ENCODE data around the gene HLA-DOA. TPM values are rescaled to one million over a fixed set of nuclear protein-coding genes. Genes with fewer than 3 reads are reported as not detected.

Gene HLA-DOA
- total and polyA plus RNA-seq, 10 of the 15 experiments (the other 5 are each of a cell fraction or from before 2014, with no cell fraction given): 8.8 to 108 (median 58.3) TPM

DNA sequence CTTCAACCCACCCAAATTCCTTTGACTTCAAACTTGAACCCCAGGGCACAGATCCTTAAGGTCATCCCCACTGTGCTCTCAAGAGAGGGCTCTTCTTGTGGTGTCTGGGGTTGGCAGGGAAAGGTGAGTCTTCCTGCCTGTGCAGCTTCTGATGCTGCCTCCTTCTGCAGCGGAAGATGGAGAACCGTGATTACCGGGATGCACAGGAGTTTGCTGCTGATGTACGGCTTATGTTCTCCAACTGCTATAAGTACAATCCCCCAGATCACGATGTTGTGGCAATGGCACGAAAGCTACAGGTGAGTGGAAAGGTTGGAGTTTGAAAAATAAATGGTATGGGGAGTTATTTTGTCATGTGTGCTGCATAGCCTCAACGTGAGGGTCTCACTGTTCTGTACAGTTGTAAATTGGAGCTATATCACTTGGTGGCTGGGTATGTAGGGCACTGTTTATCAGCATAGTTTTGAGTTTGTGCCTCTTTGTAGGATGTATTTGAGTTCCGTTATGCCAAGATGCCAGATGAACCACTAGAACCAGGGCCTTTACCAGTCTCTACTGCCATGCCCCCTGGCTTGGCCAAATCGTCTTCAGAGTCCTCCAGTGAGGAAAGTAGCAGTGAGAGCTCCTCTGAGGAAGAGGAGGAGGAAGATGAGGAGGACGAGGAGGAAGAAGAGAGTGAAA lies 32.0 kb downstream of the HLA-DOA start:
- ATAC-seq: no peak
- Histone ChIP-seq H3K36me3 (ENCODE audit: control insufficient read depth in 2 of 2, insufficient read depth in 2 of 2, low read length in 1 of 2) (peaks cover 59 to 67% of the 10 kb centered on the region in 2 experiments), H3K27ac (ENCODE audit: control insufficient read depth, insufficient read depth) (no peak overlapping the region), H3K4me1 (ENCODE audit: control insufficient read depth, insufficient read depth, low read length) (no peaks in the 10 kb centered on the region; the same call in 1 of the 2 replicates), H3K4me3 (peak overlapping the region; percentile 93; the same call in 1 of the 2 replicates), H4K20me1 (ENCODE audit: control insufficient read depth, insufficient read depth) (peaks cover 44% of the 10 kb centered on the region), H3K79me2 (ENCODE audit: control insufficient read depth, insufficient read depth, low read length) (peaks cover 62% of the 10 kb centered on the region), H2AFZ (ENCODE audit: control insufficient read depth, low read depth, low read length) (no peak overlapping the region), H3K9ac (ENCODE audit: control insufficient read depth, insufficient read depth, low read length) (no peak overlapping the region), H3K9me3 (replicated peaks; ENCODE audit: control insufficient read depth, insufficient read depth, low read length) (no peaks in the 10 kb centered on the region), H3K27me3 (replicated peaks in 1 of 2; ENCODE audit: control insufficient read depth in 2 of 2, insufficient read depth in 2 of 2, low read length in 1 of 2) (no peaks in the 10 kb centered on the region), H3K4me2 (ENCODE audit: control insufficient read depth, insufficient read depth) (peak overlapping the region; percentile 18; the same call in 1 of the 2 replicates)
- SMC1A ChIA-PET (ENCODE audit: uncharacterized antibody, unreplicated experiment): interaction anchor here (0.8 to 17.2 kb wide), 10 partner anchors 12 to 109 kb away, joined by 3 to 347 read pairs (median 4); partner anchors contain the start of gene HLA-DMA
- in situ Hi-C loops (cut with MboI) (no loop called here), intact Hi-C loops (cut with micrococcal nuclease; ENCODE audit: unreplicated experiment) (no loop called here)
- DNase-seq (ENCODE audit: low read depth, low spot score): no peak
- no peak for FAIRE-seq
- CTCF ChIA-PET: interaction anchor here (0.9 to 13.8 kb wide), 9 partner anchors 9 to 149 kb away, joined by 3 to 162 read pairs (median 3); partner anchors contain the start of gene HLA-DMA
- RAD21 ChIA-PET (ENCODE audit: unreplicated experiment): no interaction called here
- POLR2A ChIA-PET: interaction anchor here (0.6 to 16.6 kb wide), 4 partner anchors 11 to 24 kb away, joined by 3 to 486 read pairs (median 6); partner anchors contain the start of gene HLA-DMA
- 81% methylated on average over 10 of the region's 10 CpGs for WGBS (ENCODE audit: insufficient coverage, insufficient replicate concordance, low lambda C conversion rate, missing lambda C conversion rate)
- BruUV-seq (replicated peaks): no TSS peak
- TF ChIP-seq BMI1 (IDR thresholded peaks at IDR 0.05; ENCODE audit: borderline replicate concordance) (no peak), POLR2AphosphoS2 (IDR thresholded peaks at IDR 0.05; ENCODE audit: low read depth, low read length) (0 out of 2 replicates have a peak, but pooled peaks have one; percentile 1), POLR2AphosphoS5 (IDR thresholded peaks at IDR 0.05; ENCODE audit: low read length) (peak; percentile 14), MTA2 (IDR thresholded peaks at IDR 0.05; ENCODE audit: low read depth) (no peak), BACH1 (IDR thresholded peaks at IDR 0.05; ENCODE audit: borderline replicate concordance) (peak; percentile 14; the same call in 1 of the 2 replicates), GABPA (IDR thresholded peaks at IDR 0.05; ENCODE audit: low read depth) (no peak), RELA (IDR thresholded peaks at IDR 0.05; ENCODE audit: borderline replicate concordance, partially characterized antibody) (no peak), TCF12 (IDR thresholded peaks at IDR 0.05; ENCODE audit: low read depth, low read length) (no peak), BCL11A (IDR thresholded peaks at IDR 0.05; ENCODE audit: low read depth, low read length) (no peak), BHLHE40 (IDR thresholded peaks at IDR 0.05; ENCODE audit: borderline replicate concordance in 1 of 2, low read depth in 2 of 2, low read length in 1 of 2) (no peak)
- TF ChIP-seq, protein P1, sequence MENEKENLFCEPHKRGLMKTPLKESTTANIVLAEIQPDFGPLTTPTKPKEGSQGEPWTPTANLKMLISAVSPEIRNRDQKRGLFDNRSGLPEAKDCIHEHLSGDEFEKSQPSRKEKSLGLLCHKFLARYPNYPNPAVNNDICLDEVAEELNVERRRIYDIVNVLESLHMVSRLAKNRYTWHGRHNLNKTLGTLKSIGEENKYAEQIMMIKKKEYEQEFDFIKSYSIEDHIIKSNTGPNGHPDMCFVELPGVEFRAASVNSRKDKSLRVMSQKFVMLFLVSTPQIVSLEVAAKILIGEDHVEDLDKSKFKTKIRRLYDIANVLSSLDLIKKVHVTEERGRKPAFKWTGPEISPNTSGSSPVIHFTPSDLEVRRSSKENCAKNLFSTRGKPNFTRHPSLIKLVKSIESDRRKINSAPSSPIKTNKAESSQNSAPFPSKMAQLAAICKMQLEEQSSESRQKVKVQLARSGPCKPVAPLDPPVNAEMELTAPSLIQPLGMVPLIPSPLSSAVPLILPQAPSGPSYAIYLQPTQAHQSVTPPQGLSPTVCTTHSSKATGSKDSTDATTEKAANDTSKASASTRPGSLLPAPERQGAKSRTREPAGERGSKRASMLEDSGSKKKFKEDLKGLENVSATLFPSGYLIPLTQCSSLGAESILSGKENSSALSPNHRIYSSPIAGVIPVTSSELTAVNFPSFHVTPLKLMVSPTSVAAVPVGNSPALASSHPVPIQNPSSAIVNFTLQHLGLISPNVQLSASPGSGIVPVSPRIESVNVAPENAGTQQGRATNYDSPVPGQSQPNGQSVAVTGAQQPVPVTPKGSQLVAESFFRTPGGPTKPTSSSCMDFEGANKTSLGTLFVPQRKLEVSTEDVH (IDR thresholded peaks at IDR 0.05; ENCODE audit: low read depth, partially characterized antibody): no peak
- TF ChIP-seq, protein P2, sequence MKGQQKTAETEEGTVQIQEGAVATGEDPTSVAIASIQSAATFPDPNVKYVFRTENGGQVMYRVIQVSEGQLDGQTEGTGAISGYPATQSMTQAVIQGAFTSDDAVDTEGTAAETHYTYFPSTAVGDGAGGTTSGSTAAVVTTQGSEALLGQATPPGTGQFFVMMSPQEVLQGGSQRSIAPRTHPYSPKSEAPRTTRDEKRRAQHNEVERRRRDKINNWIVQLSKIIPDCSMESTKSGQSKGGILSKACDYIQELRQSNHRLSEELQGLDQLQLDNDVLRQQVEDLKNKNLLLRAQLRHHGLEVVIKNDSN (IDR thresholded peaks at IDR 0.05; ENCODE audit: borderline replicate concordance, extremely low read length, insufficient read depth, low read depth, low read length): no peak
- TF ChIP-seq, protein P3, sequence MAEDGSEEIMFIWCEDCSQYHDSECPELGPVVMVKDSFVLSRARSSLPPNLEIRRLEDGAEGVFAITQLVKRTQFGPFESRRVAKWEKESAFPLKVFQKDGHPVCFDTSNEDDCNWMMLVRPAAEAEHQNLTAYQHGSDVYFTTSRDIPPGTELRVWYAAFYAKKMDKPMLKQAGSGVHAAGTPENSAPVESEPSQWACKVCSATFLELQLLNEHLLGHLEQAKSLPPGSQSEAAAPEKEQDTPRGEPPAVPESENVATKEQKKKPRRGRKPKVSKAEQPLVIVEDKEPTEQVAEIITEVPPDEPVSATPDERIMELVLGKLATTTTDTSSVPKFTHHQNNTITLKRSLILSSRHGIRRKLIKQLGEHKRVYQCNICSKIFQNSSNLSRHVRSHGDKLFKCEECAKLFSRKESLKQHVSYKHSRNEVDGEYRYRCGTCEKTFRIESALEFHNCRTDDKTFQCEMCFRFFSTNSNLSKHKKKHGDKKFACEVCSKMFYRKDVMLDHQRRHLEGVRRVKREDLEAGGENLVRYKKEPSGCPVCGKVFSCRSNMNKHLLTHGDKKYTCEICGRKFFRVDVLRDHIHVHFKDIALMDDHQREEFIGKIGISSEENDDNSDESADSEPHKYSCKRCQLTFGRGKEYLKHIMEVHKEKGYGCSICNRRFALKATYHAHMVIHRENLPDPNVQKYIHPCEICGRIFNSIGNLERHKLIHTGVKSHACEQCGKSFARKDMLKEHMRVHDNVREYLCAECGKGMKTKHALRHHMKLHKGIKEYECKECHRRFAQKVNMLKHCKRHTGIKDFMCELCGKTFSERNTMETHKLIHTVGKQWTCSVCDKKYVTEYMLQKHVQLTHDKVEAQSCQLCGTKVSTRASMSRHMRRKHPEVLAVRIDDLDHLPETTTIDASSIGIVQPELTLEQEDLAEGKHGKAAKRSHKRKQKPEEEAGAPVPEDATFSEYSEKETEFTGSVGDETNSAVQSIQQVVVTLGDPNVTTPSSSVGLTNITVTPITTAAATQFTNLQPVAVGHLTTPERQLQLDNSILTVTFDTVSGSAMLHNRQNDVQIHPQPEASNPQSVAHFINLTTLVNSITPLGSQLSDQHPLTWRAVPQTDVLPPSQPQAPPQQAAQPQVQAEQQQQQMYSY (CRISPR knock-in tag; IDR thresholded peaks at IDR 0.05): no peak
- TF ChIP-seq, protein P4, sequence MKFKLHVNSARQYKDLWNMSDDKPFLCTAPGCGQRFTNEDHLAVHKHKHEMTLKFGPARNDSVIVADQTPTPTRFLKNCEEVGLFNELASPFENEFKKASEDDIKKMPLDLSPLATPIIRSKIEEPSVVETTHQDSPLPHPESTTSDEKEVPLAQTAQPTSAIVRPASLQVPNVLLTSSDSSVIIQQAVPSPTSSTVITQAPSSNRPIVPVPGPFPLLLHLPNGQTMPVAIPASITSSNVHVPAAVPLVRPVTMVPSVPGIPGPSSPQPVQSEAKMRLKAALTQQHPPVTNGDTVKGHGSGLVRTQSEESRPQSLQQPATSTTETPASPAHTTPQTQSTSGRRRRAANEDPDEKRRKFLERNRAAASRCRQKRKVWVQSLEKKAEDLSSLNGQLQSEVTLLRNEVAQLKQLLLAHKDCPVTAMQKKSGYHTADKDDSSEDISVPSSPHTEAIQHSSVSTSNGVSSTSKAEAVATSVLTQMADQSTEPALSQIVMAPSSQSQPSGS (IDR thresholded peaks at IDR 0.05; ENCODE audit: low read length): no peak
